Fibroblast of villous mesenchyme (primary cell): ENCODE results near the gene WNT7A. TPM values are rescaled to one million over a fixed set of nuclear protein-coding genes. Genes with fewer than 3 reads are reported as not detected.

Experiments used
- DNase-seq: peaks from one replicate; pipeline ENCODE4 v3.0.0-alpha.2; 2010; ENCODE audit warnings: low read depth
- H3K4me3 ChIP-seq: 2 replicates; pipeline ENCODE4 v1.5.1; 2011; ENCODE audit warnings: low read depth, mild to moderate bottlenecking, low read length
- total RNA-seq: library from RNA; depleted of rRNA; stranded (reverse); fragments of >200 nt; gene quantifications from 2 replicates; pipeline ENCODE4 v1.2.3, GENCODE V29; 2012
- TF ChIP-seq, protein P1 (sequence below): IDR thresholded peaks from 2 replicates; pipeline ENCODE4 v1.5.1; 2012; ENCODE audit warnings: low read depth, mild to moderate bottlenecking, low read length; ENCODE audit not compliant: insufficient read depth

The WNT7A gene
- total RNA-seq, 1 donor = not detected

DNA sequence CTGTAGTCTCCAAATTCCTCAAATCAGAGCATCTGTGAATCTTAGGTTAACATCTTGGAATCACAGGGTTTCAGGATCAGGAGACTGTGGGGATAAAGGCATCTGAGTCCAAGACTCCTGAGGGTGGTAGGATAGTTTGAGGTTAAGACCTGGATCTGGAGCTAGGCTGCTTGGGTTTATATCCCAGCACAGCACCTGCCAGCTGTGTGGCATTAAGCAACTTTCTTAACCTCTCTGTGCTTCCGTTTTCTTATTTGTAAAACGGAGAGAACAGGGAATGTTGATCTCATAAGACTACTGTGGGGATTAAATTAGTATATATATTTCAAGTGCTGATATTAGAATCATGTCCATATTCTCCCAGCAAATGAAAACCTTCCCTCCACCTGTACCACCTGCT is 33.6 kb downstream of the WNT7A start:
- no peak overlapping the region for H3K4me3 ChIP-seq
- DNase-seq = no peak
- TF ChIP-seq, protein P1, sequence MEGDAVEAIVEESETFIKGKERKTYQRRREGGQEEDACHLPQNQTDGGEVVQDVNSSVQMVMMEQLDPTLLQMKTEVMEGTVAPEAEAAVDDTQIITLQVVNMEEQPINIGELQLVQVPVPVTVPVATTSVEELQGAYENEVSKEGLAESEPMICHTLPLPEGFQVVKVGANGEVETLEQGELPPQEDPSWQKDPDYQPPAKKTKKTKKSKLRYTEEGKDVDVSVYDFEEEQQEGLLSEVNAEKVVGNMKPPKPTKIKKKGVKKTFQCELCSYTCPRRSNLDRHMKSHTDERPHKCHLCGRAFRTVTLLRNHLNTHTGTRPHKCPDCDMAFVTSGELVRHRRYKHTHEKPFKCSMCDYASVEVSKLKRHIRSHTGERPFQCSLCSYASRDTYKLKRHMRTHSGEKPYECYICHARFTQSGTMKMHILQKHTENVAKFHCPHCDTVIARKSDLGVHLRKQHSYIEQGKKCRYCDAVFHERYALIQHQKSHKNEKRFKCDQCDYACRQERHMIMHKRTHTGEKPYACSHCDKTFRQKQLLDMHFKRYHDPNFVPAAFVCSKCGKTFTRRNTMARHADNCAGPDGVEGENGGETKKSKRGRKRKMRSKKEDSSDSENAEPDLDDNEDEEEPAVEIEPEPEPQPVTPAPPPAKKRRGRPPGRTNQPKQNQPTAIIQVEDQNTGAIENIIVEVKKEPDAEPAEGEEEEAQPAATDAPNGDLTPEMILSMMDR = no peak

DNA sequence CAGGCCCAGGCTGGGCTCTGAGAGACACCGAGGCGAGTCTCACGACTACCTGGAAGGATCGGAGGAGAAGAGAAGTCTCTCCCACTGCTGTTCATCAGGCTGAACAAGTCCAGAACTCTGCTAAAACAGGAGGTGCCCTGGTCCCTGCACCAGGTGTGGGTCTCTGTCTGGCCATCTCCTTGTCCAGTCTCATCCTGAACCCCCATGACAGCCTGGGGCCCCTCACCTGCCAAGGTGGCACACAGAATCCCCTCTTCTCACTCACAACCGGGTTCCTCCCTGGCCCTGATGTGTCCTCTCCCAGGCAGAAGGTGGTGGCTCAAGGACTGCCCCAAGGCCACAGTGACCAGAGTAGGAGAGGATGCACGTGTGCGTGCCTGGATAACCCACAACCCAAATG is 34.1 kb downstream of the WNT7A start:
- DNase-seq = no peak
- H3K4me3 ChIP-seq = no peak overlapping the region
- TF ChIP-seq, protein P1 = no peak

DNA sequence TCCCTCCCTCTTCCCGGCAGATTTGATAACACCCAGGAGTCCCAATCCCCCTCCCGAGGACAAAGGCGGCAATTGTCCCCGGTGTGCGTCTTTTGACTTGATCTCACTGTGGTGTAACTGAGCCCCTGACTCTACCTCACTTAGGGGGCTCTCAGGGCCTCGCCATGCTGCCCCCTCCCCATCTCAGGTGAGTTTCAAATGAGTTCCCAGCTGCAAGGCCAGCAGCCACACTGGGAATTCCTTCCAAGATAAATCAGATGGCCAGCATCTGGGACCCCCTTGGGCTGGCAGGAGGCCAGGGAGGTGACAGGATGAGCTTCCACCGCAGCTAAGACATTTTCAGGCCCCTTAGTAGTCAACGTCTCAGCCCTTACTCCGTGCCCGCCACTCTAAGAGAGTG is 35.0 kb downstream of the WNT7A start:
- TF ChIP-seq, protein P1 = no peak
- no peak overlapping the region for H3K4me3 ChIP-seq
- DNase-seq = no peak

DNA sequence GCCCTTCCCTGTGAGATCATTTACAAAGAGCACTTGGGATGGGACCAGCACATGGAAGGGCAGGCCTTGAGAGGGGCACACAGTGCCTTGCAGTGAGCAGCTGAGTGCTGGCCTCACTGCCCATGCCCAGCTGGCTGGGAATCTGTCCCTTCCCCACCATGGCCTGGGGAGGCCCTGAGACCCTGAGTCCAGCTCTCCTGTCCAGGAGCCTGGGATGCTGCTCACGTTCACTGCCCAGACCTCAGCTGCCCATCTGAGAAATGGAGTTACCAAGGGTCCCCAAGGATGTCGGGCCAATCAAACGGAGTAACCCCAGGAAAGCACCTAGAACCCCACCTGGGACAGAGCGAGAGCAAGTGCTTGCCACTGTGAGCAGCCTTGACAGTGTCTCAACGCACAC is 35.6 kb downstream of the WNT7A start:
- DNase-seq = no peak
- no peak overlapping the region for H3K4me3 ChIP-seq
- TF ChIP-seq, protein P1 = no peak

DNA sequence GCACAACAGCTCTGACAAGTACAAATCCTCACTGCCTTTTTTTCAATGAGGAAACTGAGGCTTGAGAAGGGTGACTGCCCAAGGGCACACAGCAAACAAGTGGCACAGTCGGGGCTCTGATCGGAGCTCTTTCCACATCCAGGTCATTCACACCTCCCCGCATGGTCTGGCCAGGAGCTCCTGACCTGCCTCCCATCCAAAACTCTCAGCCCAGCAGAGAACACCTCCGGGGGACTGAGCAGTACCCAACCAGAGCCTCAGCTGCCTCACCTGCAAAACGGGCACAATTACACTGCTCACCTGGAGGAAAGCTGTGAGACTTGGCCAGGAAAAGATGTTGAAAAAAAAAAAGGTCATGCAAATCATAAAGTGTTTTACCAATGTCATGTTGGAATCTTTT is 36.5 kb downstream of the WNT7A start:
- no peak for DNase-seq
- TF ChIP-seq, protein P1 = no peak
- H3K4me3 ChIP-seq = no peak overlapping the region

DNA sequence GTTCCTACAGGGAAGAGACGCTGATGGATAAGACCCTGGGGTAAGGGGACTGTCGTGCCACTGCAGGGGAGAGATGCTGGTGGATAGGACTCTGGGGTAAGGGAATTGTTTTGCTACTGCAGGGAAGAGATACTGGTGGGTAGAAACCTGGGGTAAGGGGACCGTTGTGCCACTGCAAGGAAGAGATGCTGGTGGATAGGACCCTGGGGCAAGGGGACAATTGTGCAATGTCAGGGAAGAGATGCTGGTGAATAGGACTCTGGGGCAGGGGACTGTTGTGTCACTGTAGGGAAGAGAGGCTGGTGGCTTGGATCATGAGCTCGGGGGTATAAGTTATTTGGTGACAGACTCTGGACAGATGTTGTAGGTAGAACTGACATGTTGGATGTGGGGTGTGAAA is 37.6 kb downstream of the WNT7A start:
- no peak for DNase-seq
- TF ChIP-seq, protein P1 = no peak

DNA sequence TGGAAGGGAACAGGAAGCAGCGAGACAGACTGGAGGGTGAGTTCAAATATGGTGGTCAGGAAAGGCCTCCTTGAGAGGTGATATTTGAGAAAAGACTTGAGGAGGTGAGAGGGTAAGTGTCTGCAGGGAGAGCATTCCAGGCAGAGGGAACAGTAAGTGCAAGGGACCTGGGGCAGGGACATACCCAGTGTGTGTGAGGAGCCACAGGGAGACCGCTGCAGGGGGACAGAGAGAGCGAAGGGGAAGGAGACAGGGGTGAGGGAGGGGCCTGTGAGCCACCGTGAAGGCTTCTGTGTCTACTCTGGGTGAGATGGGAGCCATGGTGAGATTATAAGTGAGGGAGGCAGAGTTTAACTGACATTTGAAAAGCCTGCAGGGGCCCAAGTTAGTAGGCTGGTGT is 38.0 kb downstream of the WNT7A start:
- no peak overlapping the region for H3K4me3 ChIP-seq
- TF ChIP-seq, protein P1 = no peak
- no peak for DNase-seq

More for the DNA sequence above, 37.6 kb downstream of the WNT7A start:
- no peak overlapping the region for H3K4me3 ChIP-seq
